MCF 10A (cell line): ENCODE results near the gene SRD5A1. TPM values are rescaled to one million over a fixed set of nuclear protein-coding genes. Genes with fewer than 3 reads are reported as not detected.
A peak's percentile ranks its signal among the peaks of the same experiment; 100 is the strongest.

Experiments
- BruUV-seq: library from RNA; stranded (reverse); fragments of 400-500 nt; replicated peaks from 2 replicates; lab custom pipeline; 2021; lab: Mats Ljungman, UMichigan
- CTCF ChIA-PET: fragments of 300-600 bp; sonication (Branson Sonifier 250); formaldehyde crosslinking; extraction: SDS; loops from one replicate; lab custom pipeline; 2021; ENCODE audit warnings: antibody characterized with exemption, inconsistent platforms; lab: Yijun Ruan, JAX
- POLR2A ChIA-PET: fragments of 300-600, 350-650 bp; sonication (Branson Sonifier 250); formaldehyde crosslinking; extraction: SDS; loops from one replicate; lab custom pipeline; 2020; ENCODE audit warnings: antibody characterized with exemption, inconsistent platforms; lab: Yijun Ruan, JAX
- DNase-seq: peaks from one replicate; pipeline ENCODE4 v3.0.0-alpha.2; 2018; ENCODE audit not compliant: unreplicated experiment
- H3K27ac Mint-ChIP-seq: one replicate; pipeline ENCODE4 v1.8.0; 2022; ENCODE audit warnings: mild to moderate bottlenecking, low read depth, mixed read lengths; ENCODE audit not compliant: unreplicated experiment
- H3K27me3 Mint-ChIP-seq: one replicate; pipeline ENCODE4 v1.8.0; 2022; ENCODE audit warnings: mixed read lengths; ENCODE audit not compliant: insufficient read depth, unreplicated experiment
- H3K36me3 Mint-ChIP-seq: one replicate; pipeline ENCODE4 v1.8.0; 2022; ENCODE audit warnings: mild to moderate bottlenecking, moderate library complexity, mixed read lengths; ENCODE audit not compliant: insufficient read depth, unreplicated experiment
- H3K4me1 Mint-ChIP-seq: one replicate; pipeline ENCODE4 v1.8.0; 2022; ENCODE audit warnings: mixed read lengths; ENCODE audit not compliant: insufficient read depth, unreplicated experiment
- H3K4me3 Mint-ChIP-seq: one replicate; pipeline ENCODE4 v1.8.0; 2022; ENCODE audit warnings: mild to moderate bottlenecking, moderate library complexity, mixed read lengths; ENCODE audit not compliant: unreplicated experiment
- H3K9me3 Mint-ChIP-seq: one replicate; pipeline ENCODE4 v1.8.0; 2022; ENCODE audit warnings: mixed read lengths; ENCODE audit not compliant: unreplicated experiment
- intact Hi-C: fragments of 100-400 bp; cut with micrococcal nuclease; formaldehyde crosslinking; loops from 2 replicates; pipeline ENCODE4 v1.14.1; 2022
- total RNA-seq: library from RNA; stranded (reverse); gene quantifications from 2 replicates; pipeline ENCODE4 v1.2.3, GENCODE V29; 2022
- TF ChIP-seq, protein P1 (sequence below): fragments of 200-600 bp; IDR thresholded peaks from one replicate; pipeline ENCODE4 v1.8.0; 2022; ENCODE audit warnings: antibody characterized with exemption, mild to moderate bottlenecking; ENCODE audit not compliant: unreplicated experiment

The SRD5A1 gene
- total RNA-seq, 1 experiment from 2014 or later = 12.4 TPM

DNA sequence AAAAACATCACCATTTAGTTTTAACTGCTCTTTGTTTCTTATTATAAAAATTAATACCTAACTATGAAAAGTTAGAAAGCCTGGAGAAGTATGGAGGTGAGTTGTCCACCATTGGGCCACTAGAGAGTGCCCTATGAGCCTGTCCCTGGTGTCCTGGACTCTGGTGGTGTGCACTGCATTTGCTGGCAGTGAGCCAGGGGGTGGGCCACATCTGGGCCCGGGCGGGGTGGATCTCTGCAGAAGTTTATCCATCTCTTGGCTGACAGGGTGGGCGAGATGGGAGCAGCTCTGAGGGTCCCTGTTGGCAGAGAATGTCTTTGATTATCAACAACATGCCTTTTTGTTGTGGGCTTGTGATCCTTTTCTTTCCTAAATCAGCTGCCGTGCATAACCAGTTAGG is 88.2 kb downstream of the SRD5A1 start:
- POLR2A ChIA-PET = interaction anchor here (1.7 to 1.9 kb wide), 2 partner anchors 11 to 88 kb away, joined by 9 read pairs; partner anchors contain the start of genes NSUN2 and SRD5A1
- TF ChIP-seq, protein P1, sequence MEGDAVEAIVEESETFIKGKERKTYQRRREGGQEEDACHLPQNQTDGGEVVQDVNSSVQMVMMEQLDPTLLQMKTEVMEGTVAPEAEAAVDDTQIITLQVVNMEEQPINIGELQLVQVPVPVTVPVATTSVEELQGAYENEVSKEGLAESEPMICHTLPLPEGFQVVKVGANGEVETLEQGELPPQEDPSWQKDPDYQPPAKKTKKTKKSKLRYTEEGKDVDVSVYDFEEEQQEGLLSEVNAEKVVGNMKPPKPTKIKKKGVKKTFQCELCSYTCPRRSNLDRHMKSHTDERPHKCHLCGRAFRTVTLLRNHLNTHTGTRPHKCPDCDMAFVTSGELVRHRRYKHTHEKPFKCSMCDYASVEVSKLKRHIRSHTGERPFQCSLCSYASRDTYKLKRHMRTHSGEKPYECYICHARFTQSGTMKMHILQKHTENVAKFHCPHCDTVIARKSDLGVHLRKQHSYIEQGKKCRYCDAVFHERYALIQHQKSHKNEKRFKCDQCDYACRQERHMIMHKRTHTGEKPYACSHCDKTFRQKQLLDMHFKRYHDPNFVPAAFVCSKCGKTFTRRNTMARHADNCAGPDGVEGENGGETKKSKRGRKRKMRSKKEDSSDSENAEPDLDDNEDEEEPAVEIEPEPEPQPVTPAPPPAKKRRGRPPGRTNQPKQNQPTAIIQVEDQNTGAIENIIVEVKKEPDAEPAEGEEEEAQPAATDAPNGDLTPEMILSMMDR = no peak
- BruUV-seq = no TSS peak
- DNase-seq = no peak
- Mint-ChIP-seq H3K4me1 (peaks cover 49% of the 10 kb centered on the region), H3K27ac (peak overlapping the region; percentile 61), H3K9me3 (no peaks in the 10 kb centered on the region), H3K4me3 (no peak overlapping the region), H3K27me3 (no peaks in the 10 kb centered on the region), H3K36me3 (peaks cover 37% of the 10 kb centered on the region)
- CTCF ChIA-PET = interaction anchor here (0.6 to 0.9 kb wide), 2 partner anchors 12 to 36 kb away, joined by 3 read pairs; no protein-coding TSS in a partner anchor
- intact Hi-C loops = no loop called here

DNA sequence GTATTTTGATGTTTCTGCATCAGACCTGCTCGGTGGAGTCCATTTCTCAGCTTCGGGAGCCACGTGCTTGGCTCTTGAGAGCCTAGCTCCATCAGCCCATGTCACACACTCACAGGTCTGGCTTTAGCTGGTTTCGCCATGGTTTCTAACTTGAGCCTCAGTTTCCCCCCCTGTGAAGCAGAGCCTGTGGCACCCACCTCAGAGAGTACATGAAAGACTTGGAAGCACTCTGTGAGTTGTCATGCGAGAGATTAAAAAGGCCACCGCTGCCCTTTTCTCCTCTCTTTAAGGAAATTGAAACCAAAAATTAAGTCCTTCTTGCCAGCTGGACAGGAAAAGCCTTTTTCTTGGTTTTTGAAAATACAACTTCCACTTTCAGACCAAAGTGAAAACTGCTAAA is 88.8 kb downstream of the SRD5A1 start:
- H3K4me3 Mint-ChIP-seq = no peak overlapping the region
- peaks cover 49% of the 10 kb centered on the region for H3K4me1 Mint-ChIP-seq
- no peaks in the 10 kb centered on the region for H3K27me3 Mint-ChIP-seq
- no peak for DNase-seq
- CTCF ChIA-PET = interaction anchor here (0.6 to 3.4 kb wide), 6 partner anchors 13 to 92 kb away, joined by 3 to 16 read pairs (median 4); no protein-coding TSS in a partner anchor
- H3K27ac Mint-ChIP-seq = no peak overlapping the region
- POLR2A ChIA-PET = interaction anchor here (1.7 to 1.9 kb wide), 2 partner anchors 10 to 89 kb away, joined by 9 read pairs; partner anchors contain the start of genes NSUN2 and SRD5A1
- no TSS peak for BruUV-seq
- peaks cover 42% of the 10 kb centered on the region for H3K36me3 Mint-ChIP-seq
- TF ChIP-seq, protein P1 = no peak
- intact Hi-C loops = no loop called here
- no peaks in the 10 kb centered on the region for H3K9me3 Mint-ChIP-seq

DNA sequence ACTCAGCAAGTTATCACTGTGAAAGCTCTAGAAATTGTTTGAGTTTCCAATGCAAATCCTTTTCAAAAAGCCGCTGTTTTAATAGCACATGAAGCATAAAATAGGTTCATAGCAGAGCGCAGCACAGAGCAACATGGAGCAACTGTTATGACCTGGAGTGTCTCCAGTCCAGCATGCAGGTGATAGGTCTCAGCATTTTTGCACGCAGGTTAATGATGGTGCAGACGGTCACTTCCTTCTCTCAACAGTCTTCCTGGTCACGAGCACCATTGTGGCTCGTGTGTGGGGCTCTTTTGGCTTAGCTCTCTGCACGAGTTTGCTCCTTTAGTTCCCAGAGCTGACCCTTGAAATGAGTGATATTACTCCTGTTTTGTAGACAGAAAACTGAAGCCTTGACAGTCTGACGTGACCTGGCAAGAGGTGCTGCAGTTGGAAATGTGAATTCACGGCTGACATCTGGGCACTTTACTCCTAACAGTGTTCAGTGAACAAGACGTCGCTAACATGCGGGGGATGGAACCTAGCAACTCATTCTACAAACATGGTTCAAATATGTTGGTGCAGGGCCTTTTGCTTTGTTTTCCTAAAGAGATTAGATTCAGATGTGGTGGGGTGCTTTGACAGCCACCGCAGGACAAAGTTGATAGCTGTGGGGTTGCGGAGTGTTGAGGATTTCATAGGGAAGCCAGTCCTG is 90.0 kb downstream of the SRD5A1 start:
- TF ChIP-seq, protein P1 = no peak
- intact Hi-C loops = no loop called here
- H3K4me3 Mint-ChIP-seq = no peak overlapping the region
- no peaks in the 10 kb centered on the region for H3K27me3 Mint-ChIP-seq
- no peaks in the 10 kb centered on the region for H3K9me3 Mint-ChIP-seq
- BruUV-seq = no TSS peak
- DNase-seq = no peak
- peaks cover 57% of the 10 kb centered on the region for H3K4me1 Mint-ChIP-seq
- POLR2A ChIA-PET = interaction anchor here (0.6 to 1.9 kb wide), 4 partner anchors 9 to 90 kb away, joined by 3 to 9 read pairs (median 6); partner anchors contain the start of genes NSUN2, SRD5A1 and TENT4A
- peaks cover 46% of the 10 kb centered on the region for H3K36me3 Mint-ChIP-seq
- no peak overlapping the region for H3K27ac Mint-ChIP-seq
- CTCF ChIA-PET = interaction anchor here (0.5 to 3.4 kb wide), 7 partner anchors 9 to 1855 kb away, joined by 3 to 16 read pairs (median 4); partner anchors contain the start of genes NSUN2 and SRD5A1

DNA sequence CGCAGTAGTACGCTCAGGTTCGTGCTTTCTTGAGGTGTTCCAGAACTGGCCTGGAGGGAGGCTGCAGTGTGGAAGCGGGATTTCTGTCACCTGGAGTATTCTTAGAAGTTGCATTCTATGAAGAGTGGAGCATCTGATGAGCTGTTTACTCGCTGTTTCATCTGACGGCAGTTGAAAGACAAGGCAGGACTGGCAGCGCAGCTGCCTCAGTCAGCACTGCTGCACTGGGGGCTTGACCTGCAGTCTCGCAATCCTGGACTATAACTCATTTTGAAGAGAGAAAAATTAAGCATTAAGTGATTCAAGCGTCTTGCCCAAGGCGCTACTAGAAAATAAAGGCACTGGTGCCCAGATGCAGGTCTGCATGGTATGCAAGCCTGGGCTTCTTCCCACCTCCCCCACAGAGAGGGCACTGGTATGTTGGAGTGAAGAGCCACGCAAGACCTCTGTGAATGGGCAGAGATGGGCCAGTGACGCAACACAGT is 90.6 kb downstream of the SRD5A1 start:
- no peak overlapping the region for H3K4me3 Mint-ChIP-seq
- no peaks in the 10 kb centered on the region for H3K9me3 Mint-ChIP-seq
- TF ChIP-seq, protein P1 = no peak
- no peak for DNase-seq
- intact Hi-C loops = no loop called here
- ChIA-PET POLR2A (interaction anchor here (1.7 kb wide), 1 partner anchor 11 kb away, joined by 3 read pairs; no protein-coding TSS in a partner anchor), CTCF (interaction anchor here (1.5 to 3.4 kb wide), 2 partner anchors 8 to 21 kb away, joined by 6 to 16 read pairs; no protein-coding TSS in a partner anchor)
- no TSS peak for BruUV-seq
- peaks cover 41% of the 10 kb centered on the region for H3K36me3 Mint-ChIP-seq
- H3K4me1 Mint-ChIP-seq = peaks cover 51% of the 10 kb centered on the region
- H3K27ac Mint-ChIP-seq = no peak overlapping the region
- no peaks in the 10 kb centered on the region for H3K27me3 Mint-ChIP-seq
